Measurements from ENCODE around the gene C2orf81.
"Not testable (repeated sequence)": the region's sequence is repeated elsewhere in the genome, so short reads cannot be mapped to it uniquely, and the experiment has no call there.

Gene C2orf81

GRCh38 chr2:74442483-74443297, 21.3 kb upstream of the C2orf81 start:
- DNase-seq (ENCODE audit: low read depth in 1 of 2, low spot score in 1 of 2) = not testable (repeated sequence)

GRCh38 chr2:74441690-74442482, 20.5 kb upstream of the C2orf81 start, which contains the start of gene RTKN:
RTKN (minus strand) TSS chr2:74441937; CDS start chr2:74441816, 121 bp downstream.
- DNase-seq (ENCODE audit: low read depth in 1 of 2, low spot score in 1 of 2) = no peak

- no peak for DNase-seq (ENCODE audit: low read depth in 1 of 2, low spot score in 1 of 2)
Measured at GRCh38 chr2:74441170-74441689, 19.8 kb upstream of the C2orf81 start.

- no peak for DNase-seq (ENCODE audit: low read depth in 1 of 2, low spot score in 1 of 2)
Measured at GRCh38 chr2:74440378-74441169, 19.2 kb upstream of the C2orf81 start.

- no peak for DNase-seq (ENCODE audit: low read depth in 1 of 2, low spot score in 1 of 2)
Measured at GRCh38 chr2:74439803-74440377, 18.5 kb upstream of the C2orf81 start.

GRCh38 chr2:74439373-74439772, 18.0 kb upstream of the C2orf81 start:
- no peak for DNase-seq (ENCODE audit: low read depth in 1 of 2, low spot score in 1 of 2)

- DNase-seq (ENCODE audit: low read depth in 1 of 2, low spot score in 1 of 2) = no peak
Measured at GRCh38 chr2:74438248-74438647, 16.8 kb upstream of the C2orf81 start.

- no peak for DNase-seq (ENCODE audit: low read depth in 1 of 2, low spot score in 1 of 2)
Measured at GRCh38 chr2:74436848-74437695, 15.7 kb upstream of the C2orf81 start.

GRCh38 chr2:74436111-74436805, 14.8 kb upstream of the C2orf81 start:
- no peak for DNase-seq (ENCODE audit: low read depth in 1 of 2, low spot score in 1 of 2)

GRCh38 chr2:74430502-74430901, 9.1 kb upstream of the C2orf81 start:
- no peak for DNase-seq (ENCODE audit: low read depth in 1 of 2, low spot score in 1 of 2)

GRCh38 chr2:74429487-74430451, 8.3 kb upstream of the C2orf81 start:
- no peak for DNase-seq (ENCODE audit: low read depth in 1 of 2, low spot score in 1 of 2)

- DNase-seq (ENCODE audit: low read depth in 1 of 2, low spot score in 1 of 2) = no peak
Measured at GRCh38 chr2:74428675-74429074, 7.3 kb upstream of the C2orf81 start.

- no peak for DNase-seq (ENCODE audit: low read depth in 1 of 2, low spot score in 1 of 2)
Measured at GRCh38 chr2:74427551-74427950, 6.1 kb upstream of the C2orf81 start.

- DNase-seq (ENCODE audit: low read depth in 1 of 2, low spot score in 1 of 2) = no peak
Measured at GRCh38 chr2:74426181-74426758, 4.9 kb upstream of the C2orf81 start.

- DNase-seq (ENCODE audit: low read depth in 1 of 2, low spot score in 1 of 2) = no peak
Measured at GRCh38 chr2:74425523-74425922, 4.1 kb upstream of the C2orf81 start.

- no peak for DNase-seq (ENCODE audit: low read depth in 1 of 2, low spot score in 1 of 2)
Measured at GRCh38 chr2:74424995-74425406, 3.6 kb upstream of the C2orf81 start.

- no peak for DNase-seq (ENCODE audit: low read depth in 1 of 2, low spot score in 1 of 2)
Measured at GRCh38 chr2:74424139-74424992, 2.9 kb upstream of the C2orf81 start.
